Activated CD4-positive, alpha-beta T cell treated with anti-CD3 and anti-CD28 coated beads, Interleukin-2, Interleukin-6, amounts not matched to agents 100 ng/mL and 50 ng/mL, durations not matched to agents 16 hours and 8 hours (primary cell): ENCODE measurements around the gene USP2.
A peak's percentile ranks its signal among the peaks of the same experiment; 100 is the strongest.

Experiments
- DNase-seq: peaks from one replicate; pipeline ENCODE4 v3.0.0-alpha.2; 2020

Gene USP2

GRCh38 chr11:119381181-119381988, at the start of gene USP2:
USP2 (minus strand) TSS chr11:119381690; CDS start chr11:119373480, 8,210 bp downstream.
- peak; percentile 96 for DNase-seq

GRCh38 chr11:119427279-119427678, 45.8 kb upstream of the USP2 start:
- no peak for DNase-seq

- no peak for DNase-seq
Measured at GRCh38 chr11:119426142-119426541, 44.7 kb upstream of the USP2 start.

GRCh38 chr11:119424775-119425174, 43.3 kb upstream of the USP2 start:
- DNase-seq = no peak

- DNase-seq = no peak
Measured at GRCh38 chr11:119424276-119424675, 42.8 kb upstream of the USP2 start.

GRCh38 chr11:119423509-119424254, 42.2 kb upstream of the USP2 start:
- DNase-seq = no peak

DNA sequence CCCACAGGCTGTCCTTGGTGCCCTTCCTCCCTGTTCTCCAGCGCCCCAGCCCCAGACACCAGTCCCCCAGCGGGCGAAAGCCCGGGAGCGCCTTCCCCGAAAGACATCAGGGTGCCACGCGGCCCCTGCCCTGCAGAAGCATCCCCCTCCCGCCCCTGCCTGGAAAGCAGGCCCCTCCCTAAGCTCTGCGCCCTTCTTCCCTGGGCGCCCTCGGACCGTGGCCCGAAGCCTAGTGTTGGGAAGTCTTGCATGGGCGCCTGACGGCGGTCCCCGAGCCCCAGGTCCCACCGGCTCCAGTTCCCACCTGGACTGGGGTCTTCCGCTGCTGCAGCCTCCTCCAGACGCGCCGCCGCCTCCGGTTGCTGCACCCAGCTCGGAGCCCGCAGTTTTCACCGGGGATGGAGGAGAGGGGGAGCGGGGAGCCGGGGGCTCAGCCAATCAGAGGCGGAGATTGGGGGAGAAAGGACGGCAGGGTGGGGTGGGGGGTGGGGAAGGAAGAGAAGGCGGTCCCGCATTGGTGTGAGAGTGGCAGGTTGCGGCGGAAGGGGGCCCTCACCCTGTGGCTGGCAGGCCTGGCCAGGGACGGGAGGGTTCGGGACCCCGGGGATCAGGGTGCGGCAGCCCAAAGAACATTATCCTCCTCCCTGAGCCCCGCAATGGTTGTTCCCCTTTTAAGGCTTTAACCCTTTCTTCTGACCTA, 41.5 kb upstream of the USP2 start, which contains the start of gene THY1:
Gene THY1, minus strand, starts transcription at position 364 of the 700 bp plus-strand sequence. CDS start 2,267 bp downstream, outside the sequence.
- no peak for DNase-seq

DNA sequence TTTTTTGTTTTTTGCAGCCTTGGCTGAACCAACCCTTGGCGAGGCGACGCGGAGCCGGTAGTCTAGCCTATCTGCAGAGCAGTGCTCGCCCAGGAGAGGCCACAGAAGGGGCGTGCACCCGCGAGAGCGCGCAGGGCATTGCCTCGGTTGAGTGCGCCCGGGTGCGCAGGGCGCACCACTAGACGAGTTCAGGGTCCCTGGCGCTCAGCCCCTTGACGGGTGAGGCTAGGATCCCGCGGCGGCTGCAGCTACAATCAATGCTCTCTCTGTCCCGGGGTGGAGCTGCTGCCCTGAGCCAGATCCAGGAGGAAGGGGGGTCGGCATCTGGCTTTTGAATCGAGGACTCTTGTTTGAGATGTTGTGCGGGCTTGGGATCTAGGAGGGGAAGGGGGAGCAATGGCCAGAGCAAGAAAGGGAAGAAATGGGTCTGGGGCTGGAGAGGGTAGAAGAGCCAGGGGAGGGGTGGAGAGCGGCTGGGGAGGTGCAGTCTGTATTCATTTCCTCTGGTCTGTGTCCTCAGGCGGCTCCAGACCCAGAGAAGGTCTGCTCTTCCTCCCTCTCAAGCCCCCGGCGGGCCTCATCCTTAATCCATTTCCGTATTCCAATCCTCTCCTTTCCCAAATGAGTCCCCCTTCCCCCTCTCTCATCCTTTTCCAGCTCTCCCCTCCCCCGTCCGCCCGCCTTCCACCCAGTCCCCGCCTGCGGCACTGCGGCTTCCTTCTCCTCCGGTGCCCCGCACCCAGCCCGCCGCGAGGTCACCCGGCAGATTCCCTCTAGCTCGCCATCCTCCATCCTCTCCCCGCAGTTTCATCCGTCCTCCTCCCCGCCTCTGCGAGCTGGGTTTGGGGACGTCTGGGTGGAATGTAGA, 40.7 kb upstream of the USP2 start:
- no peak for DNase-seq

DNA sequence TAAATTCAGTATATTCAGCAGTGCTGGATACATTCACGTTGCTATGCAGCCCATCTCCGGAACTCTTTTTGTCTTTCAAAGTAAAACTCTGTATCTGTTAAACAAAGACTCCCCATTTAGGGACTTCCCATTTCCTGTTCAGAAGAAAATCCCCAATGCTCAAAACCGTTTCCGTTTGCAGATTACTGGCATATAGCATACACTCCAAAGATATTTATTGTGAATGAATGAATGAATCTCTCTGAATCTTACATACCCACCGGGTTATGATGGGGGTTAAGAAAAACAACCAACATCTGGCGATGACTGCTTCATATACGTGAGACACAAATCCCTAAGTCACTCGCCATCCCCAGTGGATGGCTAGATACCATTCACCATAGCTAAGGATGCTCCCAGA, 39.9 kb upstream of the USP2 start:
- DNase-seq = no peak

DNA sequence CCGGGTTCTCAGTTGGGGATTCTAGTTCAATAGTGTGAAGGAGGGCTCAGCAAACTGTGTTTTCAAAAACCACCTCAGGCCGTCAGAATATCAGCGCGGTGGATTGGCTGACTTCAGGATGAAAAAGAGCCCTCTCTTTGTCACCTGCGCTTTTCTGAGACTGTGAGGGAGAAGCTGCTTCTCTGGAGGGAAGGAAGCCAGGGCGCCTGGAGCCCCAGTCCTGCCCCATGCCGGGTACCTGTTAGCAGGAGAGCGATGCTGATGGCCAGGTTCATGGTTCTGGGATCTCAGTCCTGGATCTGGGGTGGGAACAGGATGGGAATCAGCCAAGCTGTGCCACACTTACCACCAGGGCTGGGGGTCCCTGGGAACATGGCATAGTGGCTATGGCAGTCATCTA, 39.1 kb upstream of the USP2 start:
- no peak for DNase-seq

GRCh38 chr11:119419834-119420492, 38.5 kb upstream of the USP2 start:
- DNase-seq = no peak

DNA sequence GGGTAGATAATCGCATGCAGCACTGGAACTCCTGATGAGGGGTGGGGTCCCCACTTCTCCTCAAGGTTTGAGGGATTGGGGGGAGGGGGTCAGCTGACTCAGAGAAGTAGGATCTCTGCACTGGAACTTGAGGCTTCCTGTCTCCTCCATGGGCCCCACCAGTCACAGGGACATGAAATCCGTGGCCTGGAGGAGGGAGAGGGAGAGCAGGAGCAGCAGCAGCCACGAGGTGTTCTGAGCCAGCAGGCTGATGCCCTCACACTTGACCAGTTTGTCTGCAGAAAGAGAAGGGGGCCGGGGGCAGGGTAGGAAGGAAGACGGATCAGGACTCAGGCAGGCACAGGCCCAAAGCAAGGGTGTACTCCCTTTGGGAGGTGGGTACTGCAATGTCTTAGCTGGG, 37.8 kb upstream of the USP2 start:
- no peak for DNase-seq

DNA sequence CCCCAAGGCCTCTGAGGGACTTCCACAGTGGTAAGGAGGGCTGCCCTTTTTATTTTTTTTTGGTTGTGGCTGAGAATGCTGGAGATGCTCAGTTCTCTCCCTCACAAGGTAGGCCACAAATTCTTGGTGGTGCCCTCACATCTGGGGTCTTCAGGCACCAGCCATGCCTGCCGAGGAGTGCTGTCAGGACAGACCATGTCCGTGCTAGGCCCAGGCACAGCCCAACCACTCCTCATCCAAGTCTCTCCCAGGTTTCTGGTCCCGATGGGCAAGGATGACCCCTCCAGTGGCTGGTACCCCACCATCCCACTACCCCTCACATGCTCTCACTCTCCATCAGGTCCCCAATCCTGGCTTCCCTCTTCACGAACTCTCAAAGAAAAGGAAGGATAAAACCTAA, 37.3 kb upstream of the USP2 start:
- DNase-seq = no peak

DNA sequence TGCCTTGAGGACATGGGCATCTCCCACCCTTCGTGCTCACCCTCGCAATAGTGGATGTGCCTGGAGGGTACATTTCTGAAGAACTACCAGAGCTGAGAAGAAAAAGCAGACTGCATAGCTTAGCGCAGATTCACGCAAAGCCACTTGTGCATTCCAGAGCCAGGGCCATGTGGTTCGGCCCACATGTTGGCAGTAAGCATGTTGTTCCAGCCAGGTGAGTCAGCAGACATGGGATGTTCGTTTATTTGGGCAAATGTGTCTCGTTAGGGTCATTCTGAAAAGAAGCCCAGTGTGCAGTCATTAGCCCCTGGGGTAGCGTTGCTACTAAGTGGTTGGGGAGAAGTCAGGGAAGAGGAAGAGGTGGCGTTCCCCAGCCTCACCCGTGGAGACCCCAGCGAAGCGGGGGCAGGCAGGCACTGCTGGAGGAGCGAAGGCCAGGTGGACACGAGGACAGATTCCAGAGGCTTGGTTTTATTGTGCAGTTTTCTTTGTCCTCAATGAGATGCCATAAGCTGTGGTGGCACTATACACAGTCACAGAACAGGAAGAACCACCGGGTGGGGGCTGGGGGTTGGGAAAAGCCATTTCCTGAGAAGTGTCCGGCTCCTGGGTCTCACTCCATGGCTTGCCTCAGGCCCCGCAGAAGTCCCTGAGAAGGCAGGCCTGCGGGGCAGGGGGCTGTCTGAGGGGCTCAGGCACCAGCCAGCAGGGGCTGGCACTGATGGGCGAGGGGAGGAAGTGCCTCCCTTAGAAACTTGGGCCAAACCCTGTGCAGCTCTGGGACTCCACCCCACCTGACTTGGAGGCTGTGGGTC, 36.4 kb upstream of the USP2 start:
- no peak for DNase-seq

GRCh38 chr11:119416606-119417580, 35.4 kb upstream of the USP2 start:
- DNase-seq = no peak

GRCh38 chr11:119415966-119416365, 34.5 kb upstream of the USP2 start:
- DNase-seq = no peak

- DNase-seq = no peak
Measured at GRCh38 chr11:119415517-119415916, 34.0 kb upstream of the USP2 start.

GRCh38 chr11:119414734-119415133, 33.2 kb upstream of the USP2 start:
- no peak for DNase-seq

- no peak for DNase-seq
Measured at GRCh38 chr11:119414321-119414720, 32.8 kb upstream of the USP2 start.

DNA sequence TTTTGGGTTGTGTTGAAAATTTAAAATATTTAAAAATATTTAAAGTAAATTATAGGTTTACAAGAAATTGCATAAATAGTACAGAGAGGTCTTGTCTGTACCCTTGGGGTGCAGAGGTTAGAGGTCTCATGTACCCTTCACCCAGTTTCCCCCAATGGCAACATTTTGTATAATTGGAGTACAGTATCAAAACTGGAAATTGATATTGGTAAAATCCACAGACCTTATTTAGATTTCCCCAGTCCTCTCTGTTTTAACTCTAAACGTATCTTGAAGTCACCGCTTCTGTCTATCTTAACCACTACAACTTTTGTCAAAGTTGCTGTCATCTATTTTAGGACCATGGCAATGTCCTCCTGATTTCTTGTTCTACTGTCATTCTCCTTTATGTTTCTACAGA, 30.6 kb upstream of the USP2 start:
- DNase-seq = no peak
